Large intestine (tissue), 3 donors: ENCODE results near the gene COL4A4. TPM values are rescaled to one million over a fixed set of nuclear protein-coding genes. Genes with fewer than 3 reads are reported as not detected.

Source experiments
- DNase-seq, 2 donors: peaks; one replicate each; pipeline versions ENCODE4 v3.0.0 to v3.0.0-alpha.2; 2013
- H3K27ac ChIP-seq: one replicate; pipeline ENCODE4 v1.5.1; 2013; ENCODE audit warnings: low read length
- H3K27me3 ChIP-seq: 2 replicates; pipeline ENCODE4 v1.6.1; 2013; ENCODE audit warnings: low read length; ENCODE audit not compliant: control insufficient read depth, insufficient read depth
- H3K36me3 ChIP-seq: 2 replicates; pipeline ENCODE4 v1.6.1; 2013; ENCODE audit warnings: low read length; ENCODE audit not compliant: control insufficient read depth, insufficient read depth
- H3K4me1 ChIP-seq: one replicate; pipeline ENCODE4 v1.6.1; 2013; ENCODE audit warnings: low read length; ENCODE audit not compliant: control insufficient read depth, insufficient read depth
- H3K4me3 ChIP-seq: one replicate; pipeline ENCODE4 v1.5.1; 2013; ENCODE audit warnings: low read length
- H3K9me3 ChIP-seq: one replicate; pipeline ENCODE4 v1.6.1; 2013; ENCODE audit warnings: mild to moderate bottlenecking, low read depth, low read length, moderate library complexity; ENCODE audit not compliant: control insufficient read depth
- WGBS: methylation state at CpG from one replicate; pipeline ENCODE4 v1.1.5; 2013; ENCODE audit warnings: low lambda C conversion rate; ENCODE audit not compliant: insufficient coverage; 5-methylcytosine and 5-hydroxymethylcytosine counted together
- polyA plus RNA-seq: library from polyadenylated mRNA; unstranded; fragments of 120-200 nt; gene quantifications from one replicate; pipeline ENCODE4 v1.2.1, GENCODE V29; 2013

The COL4A4 gene
- polyA plus RNA-seq, 1 donor, result 0.22 TPM

GRCh38 chr2:227163485-227163997 is 464 bp downstream of the COL4A4 start:
- H3K27ac ChIP-seq, result no peak overlapping the region
- DNase-seq, result peak in 1 of 2 donors; percentile 12
- H3K27me3 ChIP-seq, result peaks cover 64% of the 10 kb centered on the region
- H3K9me3 ChIP-seq, result peaks cover 4% of the 10 kb centered on the region
- WGBS, result no CpG with 5 or more reads among the region's 20 CpGs
- peaks cover 6% of the 10 kb centered on the region for H3K4me1 ChIP-seq
- no peaks in the 10 kb centered on the region for H3K36me3 ChIP-seq
- H3K4me3 ChIP-seq, result peak overlapping the region; percentile 23

- Histone ChIP-seq H3K27ac (no peak overlapping the region), H3K36me3 (no peaks in the 10 kb centered on the region), H3K4me3 (no peak overlapping the region), H3K4me1 (peaks cover 6% of the 10 kb centered on the region), H3K27me3 (peaks cover 60% of the 10 kb centered on the region), H3K9me3 (peaks cover 4% of the 10 kb centered on the region)
- DNase-seq, result no peak
Measured at GRCh38 chr2:227161947-227162346, 2.1 kb downstream of the COL4A4 start.

- Histone ChIP-seq H3K4me3 (no peak overlapping the region), H3K27me3 (peaks cover 51% of the 10 kb centered on the region), H3K36me3 (no peaks in the 10 kb centered on the region), H3K4me1 (peaks cover 6% of the 10 kb centered on the region), H3K27ac (no peak overlapping the region), H3K9me3 (peaks cover 4% of the 10 kb centered on the region)
- no peak for DNase-seq
- WGBS, result no CpG with 5 or more reads among the region's 2 CpGs
Measured at GRCh38 chr2:227160164-227160563, 3.8 kb downstream of the COL4A4 start.

- no peaks in the 10 kb centered on the region for H3K4me1 ChIP-seq
- no peaks in the 10 kb centered on the region for H3K36me3 ChIP-seq
- H3K27ac ChIP-seq, result no peak overlapping the region
- peaks cover 8% of the 10 kb centered on the region for H3K27me3 ChIP-seq
- H3K9me3 ChIP-seq, result no peaks in the 10 kb centered on the region
- DNase-seq, result no peak
- H3K4me3 ChIP-seq, result no peak overlapping the region
- 100% methylated on average over 1 of the region's 6 CpGs for WGBS
Measured at GRCh38 chr2:227154986-227155774, 8.8 kb downstream of the COL4A4 start.

- H3K4me1 ChIP-seq, result no peaks in the 10 kb centered on the region
- peak; percentile 23 to 50 for DNase-seq
- no peak overlapping the region for H3K27ac ChIP-seq
- H3K36me3 ChIP-seq, result no peaks in the 10 kb centered on the region
- H3K9me3 ChIP-seq, result no peaks in the 10 kb centered on the region
- 78% methylated on average over 1 of the region's 4 CpGs for WGBS
- H3K4me3 ChIP-seq, result no peak overlapping the region
- H3K27me3 ChIP-seq, result no peaks in the 10 kb centered on the region
Measured at GRCh38 chr2:227153758-227154486, 10.1 kb downstream of the COL4A4 start.

- Histone ChIP-seq H3K9me3 (no peaks in the 10 kb centered on the region), H3K36me3 (no peaks in the 10 kb centered on the region), H3K4me3 (no peak overlapping the region), H3K4me1 (no peaks in the 10 kb centered on the region), H3K27ac (no peak overlapping the region), H3K27me3 (no peaks in the 10 kb centered on the region)
- 88% methylated on average over 2 of the region's 4 CpGs for WGBS
- no peak for DNase-seq
Measured at GRCh38 chr2:227153307-227153706, 10.7 kb downstream of the COL4A4 start.

- DNase-seq, result no peak
- Histone ChIP-seq H3K36me3 (no peaks in the 10 kb centered on the region), H3K27ac (no peak overlapping the region), H3K9me3 (no peaks in the 10 kb centered on the region), H3K4me1 (no peaks in the 10 kb centered on the region), H3K4me3 (no peak overlapping the region), H3K27me3 (no peaks in the 10 kb centered on the region)
- no CpG with 5 or more reads among the region's 2 CpGs for WGBS
Measured at GRCh38 chr2:227152093-227152766, 11.8 kb downstream of the COL4A4 start.

- no peak overlapping the region for H3K4me3 ChIP-seq
- no peaks in the 10 kb centered on the region for H3K36me3 ChIP-seq
- WGBS, result no CpG with 5 or more reads among the region's 2 CpGs
- DNase-seq, result no peak
- H3K27ac ChIP-seq, result no peak overlapping the region
- H3K9me3 ChIP-seq, result no peaks in the 10 kb centered on the region
- H3K27me3 ChIP-seq, result no peaks in the 10 kb centered on the region
- no peaks in the 10 kb centered on the region for H3K4me1 ChIP-seq
Measured at GRCh38 chr2:227150222-227150936, 13.6 kb downstream of the COL4A4 start.

- H3K9me3 ChIP-seq, result no peaks in the 10 kb centered on the region
- no peaks in the 10 kb centered on the region for H3K36me3 ChIP-seq
- no peak overlapping the region for H3K4me3 ChIP-seq
- no peaks in the 10 kb centered on the region for H3K27me3 ChIP-seq
- H3K27ac ChIP-seq, result no peak overlapping the region
- 71% methylated on average over 1 of the region's 2 CpGs for WGBS
- H3K4me1 ChIP-seq, result no peaks in the 10 kb centered on the region
- no peak for DNase-seq
Measured at GRCh38 chr2:227148106-227148505, 15.9 kb downstream of the COL4A4 start.

GRCh38 chr2:227147023-227147422 is 17.0 kb downstream of the COL4A4 start:
- H3K4me3 ChIP-seq, result no peak overlapping the region
- H3K36me3 ChIP-seq, result no peaks in the 10 kb centered on the region
- DNase-seq, result no peak
- no CpG with 5 or more reads among the region's 3 CpGs for WGBS
- H3K4me1 ChIP-seq, result no peaks in the 10 kb centered on the region
- H3K9me3 ChIP-seq, result no peaks in the 10 kb centered on the region
- H3K27me3 ChIP-seq, result no peaks in the 10 kb centered on the region
- H3K27ac ChIP-seq, result no peak overlapping the region
